ENCODE results near the gene MIPEP. TPM values are rescaled to one million over a fixed set of nuclear protein-coding genes. Genes with fewer than 3 reads are reported as not detected.

The MIPEP gene
- total RNA-seq, 2 experiments from 2014 or later = 3.9 to 4.8 TPM

- no peaks in the 10 kb centered on the region for H3K27me3 ChIP-seq (ENCODE audit: control insufficient read depth in 1 of 2, insufficient read depth in 2 of 2, low read length in 2 of 2)
- DNase-seq (no peak), ATAC-seq (ENCODE audit: poor library complexity) (no peak)
- Mint-ChIP-seq H3K4me3 (no peak overlapping the region), H3K27ac (no peak overlapping the region), H3K36me3 (ENCODE audit: low read depth) (peaks cover 22% of the 10 kb centered on the region), H3K9me3 (no peaks in the 10 kb centered on the region), H3K27me3 (no peaks in the 10 kb centered on the region), H3K4me1 (ENCODE audit: low read depth) (peaks cover 23% of the 10 kb centered on the region)
- CTCF ChIA-PET = no interaction called here
- H3K4me3 ChIP-seq (ENCODE audit: low read length) = no peak overlapping the region
- no peak for TF ChIP-seq CTCF (IDR thresholded peaks at IDR 0.05)
- H3K9me3 ChIP-seq (ENCODE audit: control insufficient read depth in 1 of 2, insufficient read depth in 1 of 2, low read length in 2 of 2) = no peaks in the 10 kb centered on the region
- H3K4me1 ChIP-seq (ENCODE audit: insufficient read depth, low read length) = no peaks in the 10 kb centered on the region
- intact Hi-C loops (cut with DNase I, micrococcal nuclease) = no loop called here
- H3K27ac ChIP-seq (ENCODE audit: low read depth in 1 of 2, low read length in 2 of 2) = no peak overlapping the region
- POLR2A ChIA-PET = interaction anchor here (0.6 kb wide), 1 partner anchor 326 kb away, joined by 3 read pairs; no protein-coding TSS in a partner anchor
- no peaks in the 10 kb centered on the region for H3K36me3 ChIP-seq (ENCODE audit: insufficient read depth, low read length)
Measured at GRCh38 chr13:23793711-23794110, 95.5 kb downstream of the MIPEP start.

- intact Hi-C loops (cut with DNase I, micrococcal nuclease) = no loop called here
- Mint-ChIP-seq H3K4me3 (no peak overlapping the region), H3K27ac (no peak overlapping the region), H3K9me3 (no peaks in the 10 kb centered on the region), H3K4me1 (ENCODE audit: low read depth) (peaks cover 19% of the 10 kb centered on the region), H3K27me3 (no peaks in the 10 kb centered on the region), H3K36me3 (ENCODE audit: low read depth) (peaks cover 18% of the 10 kb centered on the region)
- Histone ChIP-seq H3K36me3 (ENCODE audit: insufficient read depth, low read length) (no peaks in the 10 kb centered on the region), H3K27ac (ENCODE audit: low read depth in 1 of 2, low read length in 2 of 2) (no peak overlapping the region), H3K9me3 (ENCODE audit: control insufficient read depth in 1 of 2, insufficient read depth in 1 of 2, low read length in 2 of 2) (no peaks in the 10 kb centered on the region), H3K4me1 (ENCODE audit: insufficient read depth, low read length) (no peaks in the 10 kb centered on the region), H3K27me3 (ENCODE audit: control insufficient read depth in 1 of 2, insufficient read depth in 2 of 2, low read length in 2 of 2) (no peaks in the 10 kb centered on the region), H3K4me3 (ENCODE audit: low read length) (no peak overlapping the region)
- ChIA-PET POLR2A (no interaction called here), CTCF (no interaction called here)
- DNase-seq (no peak), ATAC-seq (ENCODE audit: poor library complexity) (no peak)
- TF ChIP-seq CTCF (IDR thresholded peaks at IDR 0.05) = no peak
Measured at GRCh38 chr13:23792680-23793079, 96.5 kb downstream of the MIPEP start.

GRCh38 chr13:23790577-23791170 lies 98.5 kb downstream of the MIPEP start:
- Histone ChIP-seq H3K9me3 (ENCODE audit: control insufficient read depth in 1 of 2, insufficient read depth in 1 of 2, low read length in 2 of 2) (no peaks in the 10 kb centered on the region), H3K4me1 (ENCODE audit: insufficient read depth, low read length) (no peaks in the 10 kb centered on the region), H3K4me3 (ENCODE audit: low read length) (no peak overlapping the region), H3K27me3 (ENCODE audit: control insufficient read depth in 1 of 2, insufficient read depth in 2 of 2, low read length in 2 of 2) (no peaks in the 10 kb centered on the region), H3K27ac (ENCODE audit: low read depth in 1 of 2, low read length in 2 of 2) (no peak overlapping the region), H3K36me3 (ENCODE audit: insufficient read depth, low read length) (no peaks in the 10 kb centered on the region)
- H3K36me3 Mint-ChIP-seq (ENCODE audit: low read depth) = peaks cover 11% of the 10 kb centered on the region
- DNase-seq (no peak), ATAC-seq (ENCODE audit: poor library complexity) (no peak)
- no peak for TF ChIP-seq CTCF (IDR thresholded peaks at IDR 0.05)
- no peak overlapping the region for H3K4me3 Mint-ChIP-seq
- ChIA-PET CTCF (no interaction called here), POLR2A (no interaction called here)
- H3K4me1 Mint-ChIP-seq (ENCODE audit: low read depth) = peaks cover 9% of the 10 kb centered on the region
- no peaks in the 10 kb centered on the region for H3K9me3 Mint-ChIP-seq
- intact Hi-C loops (cut with DNase I, micrococcal nuclease) = no loop called here
- H3K27ac Mint-ChIP-seq = no peak overlapping the region
- no peaks in the 10 kb centered on the region for H3K27me3 Mint-ChIP-seq
